ENCODE measurements around the gene TWSG1.
"Not testable (repeated sequence)": the region's sequence is repeated elsewhere in the genome, so short reads cannot be mapped to it uniquely, and the experiment has no call there.

- TF ChIP-seq GABPB1 (CRISPR knock-in tag; IDR thresholded peaks at IDR 0.05); SMAD4 (CRISPR knock-in tag; IDR thresholded peaks at IDR 0.05); ZNF121 (CRISPR knock-in tag; IDR thresholded peaks at IDR 0.05); CTCF (IDR thresholded peaks at IDR 0.05): not testable (repeated sequence)
These were observed 67.9 kb downstream of the TWSG1 start for GRCh38 chr18:9402358-9403007.
